Activated T-cell treated with anti-CD3 and anti-CD28 coated beads, Interleukin-2, amount 50 U/mL, for 72 hours (primary cell): ENCODE results near the gene PLA1A. TPM values are rescaled to one million over a fixed set of nuclear protein-coding genes. Genes with fewer than 3 reads are reported as not detected.
A peak's percentile ranks its signal among the peaks of the same experiment; 100 is the strongest.

ENCODE experiments used
- ATAC-seq, 2 donors: fragments of 150-1000 bp; cut with Tn5 transposase; replicated peaks in 1 of 2; 2 replicates each; pipeline ENCODE4 v1.10.0; 2021; ENCODE audit warnings: moderate library complexity in 2 of 2, mild to moderate bottlenecking in 1 of 2
- DNase-seq, 2 donors: peaks; one replicate each; pipeline ENCODE4 v3.0.0; 2021 to 2022; ENCODE audit warnings: mixed read lengths in 1 of 2
- H3K27ac Mint-ChIP-seq: one replicate; pipeline ENCODE4 v1.8.0; 2022; ENCODE audit warnings: mild to moderate bottlenecking, moderate library complexity, mixed read lengths
- H3K27me3 Mint-ChIP-seq: one replicate; pipeline ENCODE4 v1.8.0; 2022; ENCODE audit warnings: low read depth, mixed read lengths
- H3K36me3 Mint-ChIP-seq, 2 donors: one replicate each; pipeline ENCODE4 v1.8.0; 2022; ENCODE audit warnings: mixed read lengths in 2 of 2, mild to moderate bottlenecking in 1 of 2; ENCODE audit not compliant: insufficient read depth in 2 of 2
- H3K4me1 Mint-ChIP-seq: one replicate; pipeline ENCODE4 v1.8.0; 2022; ENCODE audit warnings: low read depth, mixed read lengths
- H3K4me3 Mint-ChIP-seq, 2 donors: one replicate each; pipeline ENCODE4 v1.8.0; 2022; ENCODE audit warnings: mild to moderate bottlenecking in 2 of 2, mixed read lengths in 2 of 2, moderate library complexity in 2 of 2
- H3K9me3 Mint-ChIP-seq, 2 donors: one replicate each; pipeline ENCODE4 v1.8.0; 2022; ENCODE audit warnings: mixed read lengths in 2 of 2
- total RNA-seq, 2 donors: library from RNA; stranded (reverse); gene quantifications; one replicate each; pipeline ENCODE4 v1.2.3, GENCODE V29; 2022

PLA1A gene
- total RNA-seq, 2 donors from 2014 or later, result 0.79 to 1.2 TPM

DNA sequence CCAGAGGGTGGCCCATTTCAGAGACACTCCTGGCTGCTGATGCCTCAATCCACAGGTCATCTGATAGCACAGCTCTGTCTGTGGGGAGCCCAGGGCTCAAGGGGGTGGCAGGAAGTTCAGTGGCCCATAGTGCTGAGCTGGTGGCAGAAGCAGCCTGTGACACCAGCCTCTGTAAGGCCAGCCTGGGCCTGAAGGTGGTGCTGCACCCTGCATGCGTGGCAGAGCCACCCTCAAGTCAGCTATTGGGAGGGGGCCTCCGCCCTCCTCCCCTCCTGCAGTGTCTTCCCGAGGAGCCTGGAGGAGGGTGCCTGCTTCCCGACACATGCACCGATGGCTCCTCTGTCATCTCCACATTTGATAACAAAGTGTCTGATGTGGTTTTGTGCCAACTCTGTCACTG lies 3.0 kb downstream of the PLA1A start:
- peak; percentile 78 to 83 for ATAC-seq
- no peak overlapping the region for H3K27ac Mint-ChIP-seq
- H3K9me3 Mint-ChIP-seq, result no peaks in the 10 kb centered on the region
- peaks cover 8% of the 10 kb centered on the region for H3K27me3 Mint-ChIP-seq
- no peaks in the 10 kb centered on the region for H3K36me3 Mint-ChIP-seq
- DNase-seq, result peak; percentile 61
- no peak overlapping the region for H3K4me3 Mint-ChIP-seq
- H3K4me1 Mint-ChIP-seq, result peaks cover 37% of the 10 kb centered on the region

DNA sequence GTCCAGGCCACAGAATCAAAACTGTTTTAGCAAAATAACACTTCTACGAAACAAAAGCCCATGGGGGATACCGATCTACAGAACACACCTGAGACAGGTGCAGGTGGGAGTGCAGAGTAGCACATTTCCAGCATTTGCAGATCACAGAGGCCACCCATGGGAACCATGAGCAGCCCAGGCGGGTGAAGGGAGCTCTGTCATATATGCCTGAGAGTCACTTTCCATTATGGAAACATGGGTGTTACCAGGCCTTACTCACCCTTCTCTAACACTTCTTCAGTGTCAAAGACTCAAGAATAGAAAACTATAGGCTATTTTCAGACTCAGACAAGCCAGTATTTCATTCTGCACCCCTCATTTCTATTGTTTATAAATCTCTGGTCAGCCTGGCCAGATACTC lies 3.5 kb downstream of the PLA1A start:
- peak; percentile 58 to 65 for ATAC-seq
- peaks cover 8% of the 10 kb centered on the region for H3K27me3 Mint-ChIP-seq
- DNase-seq, result peak; percentile 9 to 20
- H3K4me1 Mint-ChIP-seq, result peaks cover 33% of the 10 kb centered on the region
- no peak overlapping the region for H3K4me3 Mint-ChIP-seq
- no peak overlapping the region for H3K27ac Mint-ChIP-seq
- no peaks in the 10 kb centered on the region for H3K36me3 Mint-ChIP-seq
- no peaks in the 10 kb centered on the region for H3K9me3 Mint-ChIP-seq

DNA sequence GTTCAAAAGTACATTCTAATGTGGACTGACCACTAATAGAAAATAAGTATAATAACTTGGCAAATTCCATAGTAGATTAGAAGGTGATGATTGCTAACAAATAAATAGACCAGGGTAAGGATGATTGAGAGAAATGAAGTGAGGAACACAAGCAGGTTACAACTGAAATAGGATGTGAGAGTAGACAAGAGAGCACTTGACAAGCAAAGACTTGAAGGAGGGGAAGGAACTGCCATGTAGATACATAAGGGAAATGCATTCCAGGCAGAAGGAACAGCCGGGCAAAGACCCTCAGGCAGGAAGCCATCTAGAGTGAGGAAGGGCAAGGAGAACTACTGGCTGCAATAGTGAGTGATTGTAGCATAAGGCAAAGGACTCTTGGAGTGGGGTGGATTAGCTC lies 5.0 kb downstream of the PLA1A start:
- H3K9me3 Mint-ChIP-seq, result no peaks in the 10 kb centered on the region
- no peak for DNase-seq
- peaks cover 28% of the 10 kb centered on the region for H3K4me1 Mint-ChIP-seq
- H3K4me3 Mint-ChIP-seq, result no peak overlapping the region
- peaks cover 21% of the 10 kb centered on the region for H3K27me3 Mint-ChIP-seq
- no peaks in the 10 kb centered on the region for H3K36me3 Mint-ChIP-seq
- no peak overlapping the region for H3K27ac Mint-ChIP-seq
- ATAC-seq, result no peak

DNA sequence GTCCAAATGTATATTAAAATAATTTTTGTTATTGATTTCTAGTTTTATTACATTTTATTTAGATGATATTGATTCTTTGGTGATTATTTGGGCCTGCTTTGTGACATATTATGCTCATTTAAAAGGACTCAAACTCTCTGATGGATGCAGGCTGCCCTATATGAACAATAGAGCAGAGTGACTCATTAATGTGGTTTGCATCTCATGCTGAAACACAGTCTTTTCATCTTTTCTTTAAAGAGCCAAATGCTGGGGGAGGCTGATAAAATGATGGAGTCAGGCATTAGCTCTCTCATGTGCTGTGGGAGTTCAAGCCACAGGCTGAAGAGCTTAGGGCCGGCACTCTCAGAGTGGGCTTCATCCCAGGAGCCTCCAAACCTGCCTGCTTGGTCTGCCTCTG lies 7.2 kb downstream of the PLA1A start:
- Mint-ChIP-seq H3K36me3 (no peaks in the 10 kb centered on the region), H3K9me3 (no peaks in the 10 kb centered on the region), H3K4me1 (peaks cover 21% of the 10 kb centered on the region), H3K27me3 (peaks cover 35% of the 10 kb centered on the region), H3K27ac (no peak overlapping the region), H3K4me3 (no peak overlapping the region)
- DNase-seq (peak; percentile 7 to 9), ATAC-seq (peak; percentile 71 to 78)

DNA sequence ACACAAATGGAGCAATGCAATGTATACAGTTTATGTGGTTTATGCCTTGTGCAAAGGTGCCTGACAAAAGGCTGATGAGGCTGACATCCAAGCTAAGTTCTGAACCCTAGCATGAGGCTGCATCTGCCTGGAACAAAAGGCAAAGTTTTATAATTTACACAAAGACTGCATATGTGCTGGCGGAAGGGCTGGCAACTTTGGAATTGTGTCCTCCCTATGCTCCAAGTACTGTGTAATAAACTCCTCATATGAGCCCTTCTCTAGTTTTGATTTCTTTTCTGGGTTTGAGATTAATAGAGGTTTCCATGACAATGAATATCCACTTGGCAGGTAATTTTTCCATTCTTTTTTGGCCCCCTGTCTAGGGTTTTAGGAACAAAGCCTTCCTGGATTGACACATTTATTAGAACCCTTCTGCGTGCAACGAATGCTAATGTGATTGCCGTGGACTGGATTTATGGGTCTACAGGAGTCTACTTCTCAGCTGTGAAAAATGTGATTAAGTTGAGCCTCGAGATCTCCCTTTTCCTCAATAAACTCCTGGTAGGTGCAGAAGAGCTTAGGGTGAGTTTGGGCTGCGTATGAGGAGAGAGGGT lies 10.8 kb downstream of the PLA1A start:
- peaks cover 56% of the 10 kb centered on the region for H3K27me3 Mint-ChIP-seq
- no peaks in the 10 kb centered on the region for H3K36me3 Mint-ChIP-seq
- H3K4me3 Mint-ChIP-seq, result no peak overlapping the region
- DNase-seq (no peak), ATAC-seq (no peak)
- peaks cover 9% of the 10 kb centered on the region for H3K4me1 Mint-ChIP-seq
- H3K9me3 Mint-ChIP-seq, result no peaks in the 10 kb centered on the region
- H3K27ac Mint-ChIP-seq, result no peak overlapping the region

DNA sequence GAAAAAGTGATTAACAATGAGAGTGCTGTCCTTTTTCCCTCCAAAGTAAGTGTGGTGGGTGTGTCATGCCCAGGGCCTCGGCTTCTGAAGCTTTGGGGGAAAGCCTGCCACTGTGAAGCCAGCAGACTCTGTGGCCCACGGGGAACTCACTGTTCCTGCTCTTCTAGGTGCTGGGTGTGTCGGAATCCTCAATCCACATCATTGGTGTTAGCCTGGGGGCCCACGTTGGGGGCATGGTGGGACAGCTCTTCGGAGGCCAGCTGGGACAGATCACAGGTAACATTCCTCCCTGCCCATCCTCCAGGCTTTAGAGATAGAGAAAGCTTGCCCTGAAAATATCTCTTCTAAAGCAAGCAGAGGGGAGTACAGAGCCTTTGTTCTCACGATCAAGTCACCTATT lies 11.6 kb downstream of the PLA1A start:
- H3K27me3 Mint-ChIP-seq, result peaks cover 56% of the 10 kb centered on the region
- DNase-seq (no peak), ATAC-seq (no peak)
- H3K36me3 Mint-ChIP-seq, result no peaks in the 10 kb centered on the region
- H3K4me3 Mint-ChIP-seq, result no peak overlapping the region
- H3K9me3 Mint-ChIP-seq, result no peaks in the 10 kb centered on the region
- no peak overlapping the region for H3K27ac Mint-ChIP-seq
- H3K4me1 Mint-ChIP-seq, result peaks cover 9% of the 10 kb centered on the region

DNA sequence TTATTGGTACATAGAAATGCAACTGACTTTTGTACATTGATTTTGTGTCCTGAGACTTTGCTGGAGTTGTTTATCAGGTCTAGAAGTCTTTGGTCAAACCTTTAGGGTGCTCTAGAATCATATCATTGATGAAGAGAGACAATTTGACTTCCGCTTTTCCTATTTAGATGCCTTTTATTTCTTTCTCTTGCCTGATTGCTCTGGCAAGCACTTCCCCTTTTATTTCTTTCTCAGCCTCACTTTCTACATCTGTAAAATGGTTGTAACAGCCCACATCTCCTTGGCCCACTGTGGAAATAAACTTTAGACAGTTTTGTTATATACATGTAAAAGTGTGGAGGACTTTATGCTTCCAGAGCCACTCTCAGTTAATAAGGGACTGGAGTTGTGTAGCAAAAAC lies 14.0 kb downstream of the PLA1A start:
- Mint-ChIP-seq H3K27me3 (peaks cover 55% of the 10 kb centered on the region), H3K4me1 (no peaks in the 10 kb centered on the region), H3K27ac (no peak overlapping the region), H3K4me3 (no peak overlapping the region), H3K36me3 (no peaks in the 10 kb centered on the region), H3K9me3 (no peaks in the 10 kb centered on the region)
- DNase-seq (no peak), ATAC-seq (no peak)

DNA sequence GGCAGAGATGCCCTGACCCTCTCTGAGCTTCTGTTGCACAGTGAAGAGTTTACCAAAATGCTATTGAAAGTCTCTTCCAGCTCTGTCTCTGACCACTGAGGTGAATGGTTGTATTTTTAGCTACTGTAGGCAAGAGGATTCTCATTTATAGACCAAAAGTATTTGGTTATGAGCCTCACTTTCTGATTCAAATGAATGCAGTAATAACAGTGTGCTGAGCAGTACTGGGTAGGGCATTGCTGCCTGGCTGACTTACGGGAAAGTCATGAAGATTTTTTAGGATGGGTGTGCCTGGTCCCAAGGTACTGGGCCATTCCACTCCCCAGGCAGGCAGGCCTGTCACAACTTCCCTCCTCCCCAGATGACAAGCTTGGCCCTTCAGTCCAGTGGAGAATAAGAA lies 15.5 kb downstream of the PLA1A start:
- H3K27ac Mint-ChIP-seq, result no peak overlapping the region
- H3K27me3 Mint-ChIP-seq, result peaks cover 49% of the 10 kb centered on the region
- no peak for DNase-seq
- H3K9me3 Mint-ChIP-seq, result no peaks in the 10 kb centered on the region
- no peaks in the 10 kb centered on the region for H3K36me3 Mint-ChIP-seq
- no peak overlapping the region for H3K4me3 Mint-ChIP-seq
- no peak for ATAC-seq
- no peaks in the 10 kb centered on the region for H3K4me1 Mint-ChIP-seq

DNA sequence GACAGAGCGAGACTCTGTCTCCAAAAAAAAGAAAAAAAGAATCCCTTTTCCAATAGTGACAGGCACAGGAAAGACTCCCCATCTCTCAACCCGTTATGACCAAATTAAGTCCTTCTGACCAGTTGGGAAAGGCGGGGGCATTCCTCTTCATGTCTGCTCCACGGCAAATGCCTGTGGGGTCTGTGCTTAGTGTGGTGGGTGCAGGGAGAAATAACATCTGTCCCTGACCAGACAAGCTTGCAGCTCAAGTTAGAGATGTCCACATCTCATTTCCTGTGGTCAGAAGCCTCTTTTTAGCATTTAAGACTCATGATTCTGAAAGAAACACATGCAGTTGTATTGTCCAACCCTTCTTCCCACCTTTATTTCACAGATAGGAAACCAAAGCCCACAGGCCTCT lies 16.2 kb downstream of the PLA1A start:
- Mint-ChIP-seq H3K9me3 (no peaks in the 10 kb centered on the region), H3K4me3 (no peak overlapping the region), H3K36me3 (no peaks in the 10 kb centered on the region), H3K4me1 (no peaks in the 10 kb centered on the region), H3K27me3 (peaks cover 50% of the 10 kb centered on the region), H3K27ac (no peak overlapping the region)
- no peak for ATAC-seq
- DNase-seq, result no peak

DNA sequence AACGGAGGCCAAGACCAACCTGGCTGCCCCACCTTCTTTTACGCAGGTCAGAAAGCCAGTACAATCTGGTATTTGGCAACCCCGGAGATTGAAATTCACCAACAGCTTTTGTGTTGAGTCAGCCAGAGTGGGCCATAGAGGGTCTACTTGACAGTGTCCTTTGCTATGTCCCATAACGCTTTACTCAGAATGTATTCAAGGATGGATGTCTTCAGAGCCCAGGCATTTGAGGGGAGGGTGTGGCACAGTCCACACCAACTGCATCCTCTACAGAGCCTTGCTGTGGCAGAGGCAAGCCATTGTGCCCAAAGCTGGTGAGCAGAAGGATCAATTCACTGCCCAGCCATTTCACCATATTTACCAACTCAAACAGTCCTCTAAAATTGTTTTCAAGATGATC lies 18.4 kb downstream of the PLA1A start:
- Mint-ChIP-seq H3K4me1 (no peaks in the 10 kb centered on the region), H3K27me3 (peaks cover 43% of the 10 kb centered on the region), H3K9me3 (no peaks in the 10 kb centered on the region), H3K36me3 (no peaks in the 10 kb centered on the region), H3K27ac (no peak overlapping the region), H3K4me3 (no peak overlapping the region)
- ATAC-seq, result no peak
- DNase-seq, result no peak

DNA sequence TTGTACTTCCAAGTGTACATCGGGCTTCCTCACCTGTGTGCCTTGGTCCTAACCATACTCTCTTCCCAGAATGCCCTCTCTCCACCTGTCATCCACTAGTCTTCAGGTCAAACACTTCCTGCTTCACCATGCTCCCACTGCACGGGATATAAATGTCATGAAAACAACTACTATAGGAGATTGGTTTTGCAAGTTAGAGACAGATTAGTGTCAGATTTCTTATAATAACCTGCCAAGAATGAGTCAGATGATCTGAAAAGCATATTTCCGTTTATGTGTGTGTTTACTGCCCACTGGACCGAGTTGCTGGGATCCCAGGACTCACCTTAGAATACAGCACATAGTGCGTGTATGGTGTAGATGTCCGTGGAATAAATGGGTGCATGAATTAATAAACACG lies 21.4 kb downstream of the PLA1A start:
- Mint-ChIP-seq H3K27me3 (peaks cover 26% of the 10 kb centered on the region), H3K4me1 (no peaks in the 10 kb centered on the region), H3K9me3 (no peaks in the 10 kb centered on the region), H3K36me3 (no peaks in the 10 kb centered on the region), H3K4me3 (no peak overlapping the region), H3K27ac (no peak overlapping the region)
- no peak for DNase-seq
- ATAC-seq, result no peak

DNA sequence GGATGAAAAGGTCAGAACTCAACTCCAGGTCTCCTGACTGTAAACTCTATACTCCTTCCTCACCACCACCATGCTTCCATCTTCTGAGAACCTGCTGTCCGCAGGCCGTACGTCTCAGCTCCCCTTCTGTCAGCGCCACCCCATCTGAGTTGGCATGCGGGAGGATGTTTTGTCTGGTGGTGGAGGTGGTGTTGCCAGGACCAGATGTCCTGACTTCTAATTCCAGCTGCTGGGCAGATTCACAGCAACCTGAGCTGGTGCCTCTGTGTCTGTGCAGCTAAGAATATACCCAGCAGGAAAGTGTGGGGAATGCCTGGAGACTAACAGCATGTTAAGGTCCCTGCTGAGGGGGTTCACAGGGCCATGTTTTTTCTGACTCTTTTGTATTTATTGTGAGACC lies 23.2 kb downstream of the PLA1A start:
- H3K27ac Mint-ChIP-seq, result no peak overlapping the region
- no peak overlapping the region for H3K4me3 Mint-ChIP-seq
- ATAC-seq (no peak), DNase-seq (no peak)
- no peaks in the 10 kb centered on the region for H3K4me1 Mint-ChIP-seq
- H3K36me3 Mint-ChIP-seq, result no peaks in the 10 kb centered on the region
- no peaks in the 10 kb centered on the region for H3K9me3 Mint-ChIP-seq
- H3K27me3 Mint-ChIP-seq, result peaks cover 35% of the 10 kb centered on the region

DNA sequence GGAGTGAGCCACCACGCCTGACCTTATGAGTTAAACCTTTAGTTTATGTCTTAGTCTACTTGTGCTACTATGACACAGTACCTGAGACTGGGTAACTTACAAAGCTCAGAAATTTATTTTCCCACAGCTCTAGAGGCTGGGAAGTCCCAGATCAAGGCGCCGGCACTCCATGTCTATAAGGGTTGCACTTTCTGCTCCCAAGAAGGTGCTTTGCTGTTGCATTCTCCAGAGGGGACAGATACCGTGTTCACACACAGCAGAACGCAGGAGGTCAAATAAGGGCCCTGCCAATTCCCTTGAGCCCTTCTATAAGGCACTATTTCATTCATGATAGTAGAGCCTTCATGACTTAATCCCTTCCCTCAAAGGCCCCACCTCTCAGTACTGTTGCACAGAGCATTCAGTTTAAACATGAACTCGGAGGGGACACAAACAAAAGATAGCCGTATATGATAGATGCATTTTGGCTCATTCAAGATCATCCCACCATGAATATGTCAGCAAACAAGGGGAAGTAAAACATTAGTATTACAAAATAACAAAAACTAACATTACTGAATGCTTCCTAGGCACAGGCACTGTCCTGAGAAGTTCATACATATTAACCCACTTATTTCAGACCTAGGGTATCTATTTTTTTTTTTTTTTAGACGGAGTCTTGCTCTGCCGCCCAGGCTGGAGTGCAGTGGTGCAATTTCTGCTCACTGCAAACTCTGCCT lies 26.5 kb downstream of the PLA1A start:
- H3K36me3 Mint-ChIP-seq, result peaks cover 0 to 1% of the 10 kb centered on the region in 2 donors
- no peak overlapping the region for H3K27ac Mint-ChIP-seq
- H3K27me3 Mint-ChIP-seq, result peaks cover 31% of the 10 kb centered on the region
- peaks cover 31% of the 10 kb centered on the region for H3K4me1 Mint-ChIP-seq
- H3K4me3 Mint-ChIP-seq, result no peak overlapping the region
- ATAC-seq (no peak), DNase-seq (no peak)
- H3K9me3 Mint-ChIP-seq, result no peaks in the 10 kb centered on the region
